HFF-Myc (cell line): ENCODE measurements around the gene LIPG.
"Not testable (repeated sequence)": the region's sequence is repeated elsewhere in the genome, so short reads cannot be mapped to it uniquely, and the experiment has no call there.

Experiments
- DNase-seq: peaks from one replicate; pipeline ENCODE4 v3.0.0-alpha.2; 2011; ENCODE audit warnings: low read depth; ENCODE audit errors: extremely low read depth
- H3K4me3 ChIP-seq: replicated peaks from 2 replicates; pipeline ENCODE4 v1.5.1; 2011; ENCODE audit warnings: low read depth, mild to moderate bottlenecking, control low read depth, low read length
- TF ChIP-seq, protein P1 (sequence below): IDR thresholded peaks from 2 replicates; pipeline ENCODE4 v1.5.1; 2012; ENCODE audit warnings: mild to moderate bottlenecking, low read depth, low read length, control low read depth; ENCODE audit errors: missing control alignments

Gene LIPG

DNA sequence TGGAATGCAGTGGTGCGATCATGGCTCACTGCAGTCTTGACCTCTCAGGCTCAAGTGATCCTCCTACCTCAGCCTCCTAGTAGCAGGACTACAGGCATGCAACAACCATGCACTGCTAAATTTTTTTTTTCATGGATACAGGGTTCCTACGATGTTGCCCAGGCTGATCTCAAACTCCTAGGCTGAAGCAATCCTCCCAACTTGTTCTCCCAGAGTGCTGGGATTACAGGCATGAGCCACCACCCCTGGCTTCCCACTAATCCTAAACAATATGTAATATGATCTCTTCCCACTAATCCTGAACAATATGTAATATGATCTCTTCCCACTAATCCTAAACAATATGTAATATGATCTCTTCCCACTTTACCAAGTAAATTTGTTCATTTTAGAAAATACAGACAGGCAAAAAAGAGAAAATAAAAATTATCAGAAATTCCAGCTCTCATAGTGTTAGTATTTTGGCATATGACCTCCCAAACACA lies 41.2 kb upstream of the LIPG start:
- no peak overlapping the region for H3K4me3 ChIP-seq
- DNase-seq: peak; percentile 16
- TF ChIP-seq, protein P1, sequence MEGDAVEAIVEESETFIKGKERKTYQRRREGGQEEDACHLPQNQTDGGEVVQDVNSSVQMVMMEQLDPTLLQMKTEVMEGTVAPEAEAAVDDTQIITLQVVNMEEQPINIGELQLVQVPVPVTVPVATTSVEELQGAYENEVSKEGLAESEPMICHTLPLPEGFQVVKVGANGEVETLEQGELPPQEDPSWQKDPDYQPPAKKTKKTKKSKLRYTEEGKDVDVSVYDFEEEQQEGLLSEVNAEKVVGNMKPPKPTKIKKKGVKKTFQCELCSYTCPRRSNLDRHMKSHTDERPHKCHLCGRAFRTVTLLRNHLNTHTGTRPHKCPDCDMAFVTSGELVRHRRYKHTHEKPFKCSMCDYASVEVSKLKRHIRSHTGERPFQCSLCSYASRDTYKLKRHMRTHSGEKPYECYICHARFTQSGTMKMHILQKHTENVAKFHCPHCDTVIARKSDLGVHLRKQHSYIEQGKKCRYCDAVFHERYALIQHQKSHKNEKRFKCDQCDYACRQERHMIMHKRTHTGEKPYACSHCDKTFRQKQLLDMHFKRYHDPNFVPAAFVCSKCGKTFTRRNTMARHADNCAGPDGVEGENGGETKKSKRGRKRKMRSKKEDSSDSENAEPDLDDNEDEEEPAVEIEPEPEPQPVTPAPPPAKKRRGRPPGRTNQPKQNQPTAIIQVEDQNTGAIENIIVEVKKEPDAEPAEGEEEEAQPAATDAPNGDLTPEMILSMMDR: no peak

DNA sequence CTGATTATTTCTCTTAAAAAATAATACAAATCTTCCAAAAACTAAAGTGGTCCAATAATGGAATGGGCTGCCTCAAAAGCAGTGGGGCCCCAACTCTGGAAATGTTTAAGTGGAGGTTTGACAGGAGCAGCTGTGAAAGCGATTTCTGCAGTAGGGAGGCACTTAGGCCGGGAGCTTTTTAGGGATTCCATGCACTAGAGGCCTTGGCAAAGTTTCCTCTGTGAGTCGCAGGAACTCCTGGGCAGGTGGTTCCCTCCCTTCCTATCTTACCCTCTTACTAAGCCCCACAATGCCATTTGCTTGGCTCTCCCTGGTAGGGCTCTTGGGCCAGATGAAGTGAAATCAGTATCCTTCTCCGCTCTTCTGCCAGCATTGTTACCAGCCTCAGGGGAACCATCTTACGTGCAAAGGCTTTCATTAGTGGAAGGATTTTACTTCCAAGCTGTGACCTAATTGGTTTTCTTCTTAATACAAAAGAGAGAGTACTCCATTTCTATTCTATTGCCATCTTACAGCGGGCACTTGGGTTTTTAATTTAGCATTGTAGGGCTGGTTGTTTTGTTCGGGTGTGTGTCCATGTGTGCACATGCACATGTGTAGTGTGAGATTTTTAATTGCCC lies 40.5 kb upstream of the LIPG start:
- H3K4me3 ChIP-seq: no peak overlapping the region
- TF ChIP-seq, protein P1: no peak
- no peak for DNase-seq

DNA sequence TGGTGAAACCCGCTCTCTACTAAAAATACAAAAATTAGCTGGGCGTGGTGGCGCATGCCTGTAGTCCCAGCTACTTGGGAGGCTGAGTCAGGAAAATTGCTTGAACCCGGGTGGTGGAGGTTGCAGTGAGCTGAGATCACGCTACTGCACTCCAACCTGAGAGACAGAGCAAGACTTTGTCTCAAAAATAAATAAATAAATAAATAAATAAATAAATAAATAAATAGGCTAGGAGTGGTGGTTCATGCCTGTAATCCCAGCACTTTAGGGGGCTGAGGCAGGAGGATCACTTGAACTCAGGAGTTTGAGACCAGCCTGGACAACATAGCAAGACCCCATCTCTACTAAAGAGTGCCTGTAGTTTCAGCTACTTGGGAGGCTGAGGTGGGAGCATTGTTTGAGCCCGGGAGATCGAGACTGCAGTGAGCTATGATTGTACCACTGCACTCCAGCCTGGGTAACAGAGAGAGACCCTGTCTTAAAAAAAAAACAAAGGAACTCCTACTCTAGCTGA lies 38.2 kb upstream of the LIPG start:
- not testable (repeated sequence) for DNase-seq, H3K4me3 ChIP-seq

DNA sequence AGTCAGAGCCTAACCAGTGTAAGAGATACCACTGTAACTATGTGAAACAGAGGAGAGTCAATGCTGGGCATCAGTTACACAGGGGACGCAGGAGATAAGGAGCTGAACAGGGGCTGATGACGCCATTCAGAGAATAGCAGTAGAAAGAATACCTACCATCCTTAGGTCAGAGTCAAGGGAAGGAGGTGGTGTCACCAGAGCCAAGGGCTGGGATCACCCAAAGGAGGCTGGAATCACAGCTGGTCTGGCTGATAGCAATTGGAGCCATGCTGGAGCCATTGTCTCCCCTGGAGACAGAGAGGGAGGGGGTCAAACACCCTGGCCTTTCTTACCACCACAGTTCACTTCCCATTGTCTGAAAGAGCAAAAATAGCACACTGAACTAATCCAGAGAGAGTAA lies 37.5 kb upstream of the LIPG start:
- TF ChIP-seq, protein P1: no peak
- no peak for DNase-seq
- no peak overlapping the region for H3K4me3 ChIP-seq

DNA sequence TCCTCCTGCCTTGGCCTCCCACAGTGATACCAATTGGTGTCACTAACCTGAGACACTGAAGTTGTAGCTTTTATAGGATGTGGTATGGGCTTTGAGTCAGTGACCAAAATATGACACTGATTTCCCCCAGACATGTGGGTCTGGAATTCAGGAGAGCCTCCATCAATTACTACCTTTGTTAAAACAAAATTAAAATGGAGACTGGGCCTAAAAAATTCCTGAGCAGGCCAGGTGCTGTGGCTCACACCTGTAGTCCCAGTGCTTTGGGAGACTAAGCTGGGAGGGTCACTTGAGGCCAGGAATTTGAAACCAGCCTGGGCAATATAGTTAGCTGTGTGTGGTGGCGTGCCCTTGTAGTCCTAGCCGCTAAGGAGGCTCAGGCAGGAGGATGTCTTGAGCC lies 36.9 kb upstream of the LIPG start:
- no peak overlapping the region for H3K4me3 ChIP-seq
- DNase-seq: no peak
- TF ChIP-seq, protein P1: no peak

DNA sequence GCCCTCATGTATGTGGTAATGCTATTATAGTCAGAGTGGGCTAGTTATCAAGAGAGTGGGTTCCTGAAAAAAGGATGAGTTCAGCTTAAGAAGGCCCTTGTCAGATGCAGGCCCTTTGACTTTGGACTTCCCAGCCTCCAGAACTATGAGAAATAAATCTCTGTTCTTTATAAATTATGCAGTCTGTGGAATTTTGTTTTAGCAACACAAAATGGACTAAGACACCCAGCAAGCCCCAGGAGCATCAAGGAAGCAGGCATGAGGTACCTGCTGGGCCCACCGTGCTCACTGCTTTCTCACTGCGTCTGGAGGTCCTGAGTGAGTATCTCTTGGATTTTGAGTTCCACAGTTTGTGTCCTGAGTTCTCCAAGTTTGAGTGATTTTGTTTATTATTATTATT lies 35.9 kb upstream of the LIPG start:
- H3K4me3 ChIP-seq: no peak overlapping the region
- no peak for DNase-seq
- TF ChIP-seq, protein P1: no peak

DNA sequence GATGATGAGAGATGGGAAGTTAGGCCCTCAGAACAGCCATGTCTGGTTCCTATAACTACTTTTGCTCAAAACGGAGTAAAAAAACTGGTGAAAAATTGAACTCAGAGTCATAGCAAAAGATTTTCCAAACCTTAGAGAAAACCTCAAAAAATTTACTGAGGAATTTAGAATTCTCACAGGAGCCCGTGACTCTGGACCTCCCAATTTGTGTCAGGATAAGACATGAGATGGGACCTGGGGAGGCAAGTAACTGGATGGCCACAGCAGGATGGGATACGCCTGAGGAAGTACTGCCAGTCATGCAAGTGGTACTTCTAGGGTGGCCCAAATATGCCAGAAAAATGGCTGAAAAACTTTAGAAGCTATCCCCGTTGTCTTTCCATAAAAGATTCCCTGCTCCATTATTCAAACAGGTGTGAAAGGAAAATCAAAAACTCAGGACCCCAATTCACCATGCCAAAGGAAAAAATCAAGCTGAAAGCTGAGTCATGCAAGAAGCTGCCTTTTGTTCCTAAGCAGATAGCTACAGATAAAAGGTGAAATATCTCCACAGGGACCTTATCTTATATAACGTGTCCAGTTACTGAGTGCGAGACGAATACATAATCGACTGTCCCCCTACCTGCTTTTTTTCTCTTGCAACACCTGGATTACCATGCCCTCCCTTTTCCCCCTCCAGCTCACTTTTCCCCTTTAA lies 34.1 kb upstream of the LIPG start:
- TF ChIP-seq, protein P1: no peak
- no peak for DNase-seq
- no peak overlapping the region for H3K4me3 ChIP-seq
